Measurements from ENCODE around the gene POU4F1.

Gene POU4F1

GRCh38 chr13:78618411-78618810 is 15.1 kb upstream of the POU4F1 start:
- H3K4me3 ChIP-seq (ENCODE audit: control insufficient read depth, low read depth, low read length), result no peak overlapping the region
- DNase-seq (ENCODE audit: low read depth), result no peak
- no peak for TF ChIP-seq CTCF (IDR thresholded peaks at IDR 0.05; ENCODE audit: control insufficient read depth, insufficient read depth, low read depth, low read length, missing control alignments)

DNA sequence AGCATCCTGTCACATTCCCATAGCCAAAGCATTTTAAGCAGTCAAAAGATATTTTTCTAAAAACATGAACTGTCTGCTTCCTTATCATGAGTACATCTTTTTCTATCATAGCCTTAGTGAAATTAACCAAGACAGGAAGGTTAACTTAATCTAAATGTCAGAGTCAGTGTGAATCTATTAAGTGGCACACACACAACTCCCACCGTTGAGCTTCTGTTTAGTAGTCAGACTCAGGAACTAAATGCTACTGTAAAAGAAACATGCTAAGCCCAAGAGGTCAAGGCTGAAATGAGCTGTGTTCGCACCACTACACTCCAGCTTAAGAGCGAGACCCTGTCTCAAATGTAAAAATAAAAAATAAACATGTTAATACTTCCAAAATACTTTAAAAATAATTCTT is 7.7 kb upstream of the POU4F1 start:
- H3K4me3 ChIP-seq (ENCODE audit: control insufficient read depth, low read depth, low read length), result no peak overlapping the region

GRCh38 chr13:78610381-78610883 is 7.1 kb upstream of the POU4F1 start:
- no peak overlapping the region for H3K4me3 ChIP-seq (ENCODE audit: control insufficient read depth, low read depth, low read length)
- DNase-seq (ENCODE audit: low read depth), result peak; percentile 5
- no peak for TF ChIP-seq CTCF (IDR thresholded peaks at IDR 0.05; ENCODE audit: control insufficient read depth, insufficient read depth, low read depth, low read length, missing control alignments)

More for the DNA sequence above, 7.7 kb upstream of the POU4F1 start:
- no peak for TF ChIP-seq CTCF (IDR thresholded peaks at IDR 0.05; ENCODE audit: control insufficient read depth, insufficient read depth, low read depth, low read length, missing control alignments)
- DNase-seq (ENCODE audit: low read depth), result no peak

DNA sequence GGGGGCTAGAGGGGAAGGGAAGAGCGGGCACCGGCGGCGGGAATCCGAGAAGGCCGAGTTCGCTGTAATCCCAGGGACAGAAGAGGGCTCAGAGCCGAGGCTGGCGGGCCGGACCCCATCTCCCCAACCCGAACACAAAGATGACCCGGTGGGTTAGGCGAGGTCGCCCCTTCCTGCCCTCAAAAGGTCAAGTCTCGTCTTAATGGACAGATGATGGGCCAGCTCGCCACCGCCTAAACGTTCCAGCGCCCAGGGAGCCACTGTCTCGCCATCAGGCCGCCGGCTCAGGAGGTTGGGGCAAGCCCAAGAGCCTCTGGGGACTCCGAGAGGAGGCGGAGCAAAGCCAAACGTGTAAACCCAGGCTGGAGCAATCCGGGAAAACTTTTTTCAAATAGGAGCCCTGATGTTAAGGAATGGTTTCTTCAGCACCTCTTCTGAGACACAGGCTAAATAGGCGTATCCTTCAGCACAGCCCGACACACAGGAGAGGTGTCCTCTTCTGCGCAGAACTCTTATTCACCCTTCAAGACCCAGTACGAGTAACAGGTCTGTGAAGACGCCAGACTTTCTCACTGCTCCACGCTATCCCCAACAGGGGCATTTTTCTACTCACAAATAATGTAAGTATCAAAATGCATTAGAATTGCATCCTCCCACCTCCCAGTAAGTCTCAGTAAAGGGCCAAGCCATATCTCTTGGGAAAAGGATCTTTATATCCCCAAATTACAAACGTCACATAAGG is 6.3 kb upstream of the POU4F1 start:
- H3K4me3 ChIP-seq (ENCODE audit: control insufficient read depth, low read depth, low read length), result peak overlapping the region; percentile 61
- TF ChIP-seq CTCF (IDR thresholded peaks at IDR 0.05; ENCODE audit: control insufficient read depth, insufficient read depth, low read depth, low read length, missing control alignments), result no peak
- no peak for DNase-seq (ENCODE audit: low read depth)

DNA sequence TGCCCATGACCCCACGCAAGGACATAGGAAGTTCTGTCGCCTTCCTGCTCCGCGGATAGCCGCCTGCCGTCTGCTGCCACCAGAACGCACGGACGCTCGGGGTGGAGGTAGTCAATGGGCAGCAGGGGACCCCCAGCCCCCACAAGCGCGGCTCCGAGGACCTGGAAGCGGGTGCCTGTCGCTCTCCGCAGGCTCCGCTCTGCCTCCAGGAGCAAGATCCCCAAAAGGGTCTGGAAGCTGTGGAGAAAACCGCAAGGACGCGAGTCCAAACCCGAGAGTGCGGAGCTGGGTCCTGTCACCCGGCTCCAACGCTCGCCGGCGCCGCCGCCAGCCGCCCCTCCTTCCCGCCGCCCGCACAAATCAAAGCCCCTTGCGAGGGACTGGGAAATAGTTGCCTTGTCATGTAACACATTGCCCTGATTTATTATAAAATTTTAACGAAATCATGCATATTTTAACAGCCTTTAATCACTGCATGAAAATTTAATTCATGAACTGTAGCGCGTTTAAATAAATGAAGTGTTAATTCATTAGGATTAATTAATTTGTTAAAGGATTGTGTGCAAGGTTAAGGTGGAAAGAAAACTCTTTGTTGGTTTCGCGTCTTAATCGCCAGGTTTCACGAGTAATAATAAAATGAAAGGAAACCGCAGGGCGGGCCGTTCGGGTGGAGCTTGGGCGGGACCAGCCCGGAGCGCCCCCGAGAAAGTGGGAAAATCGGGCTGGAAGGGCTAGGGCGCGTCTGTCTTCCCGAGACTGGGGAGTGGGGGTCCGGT is 5.5 kb upstream of the POU4F1 start:
- H3K4me3 ChIP-seq (ENCODE audit: control insufficient read depth, low read depth, low read length), result peak overlapping the region; percentile 61
- TF ChIP-seq CTCF (IDR thresholded peaks at IDR 0.05; ENCODE audit: control insufficient read depth, insufficient read depth, low read depth, low read length, missing control alignments), result no peak
- DNase-seq (ENCODE audit: low read depth), result no peak

GRCh38 chr13:78608252-78608687 is 4.9 kb upstream of the POU4F1 start:
- TF ChIP-seq CTCF (IDR thresholded peaks at IDR 0.05; ENCODE audit: control insufficient read depth, insufficient read depth, low read depth, low read length, missing control alignments), result no peak
- H3K4me3 ChIP-seq (ENCODE audit: control insufficient read depth, low read depth, low read length), result peak overlapping the region; percentile 30
- DNase-seq (ENCODE audit: low read depth), result no peak

Measured in AG09309 (cell line).